MCF 10A (cell line): ENCODE measurements around the gene WDR86. TPM values are rescaled to one million over a fixed set of nuclear protein-coding genes. Genes with fewer than 3 reads are reported as not detected.

ENCODE experiments used
- Bru-seq: library from RNA; stranded (reverse); fragments of 400-500 nt; gene quantifications from one replicate; lab custom pipeline; 2021; lab: Mats Ljungman, UMichigan
- BruChase-seq, 2 experiments: library from RNA; stranded (reverse); fragments of 400-500 nt; gene quantifications; one replicate each; lab custom pipeline; 2021; lab: Mats Ljungman, UMichigan
- BruUV-seq: library from RNA; stranded (reverse); fragments of 400-500 nt; replicated peaks from 2 replicates; lab custom pipeline; 2021; lab: Mats Ljungman, UMichigan
- CTCF ChIA-PET: fragments of 300-600 bp; sonication (Branson Sonifier 250); formaldehyde crosslinking; extraction: SDS; loops from one replicate; lab custom pipeline; 2021; ENCODE audit warnings: antibody characterized with exemption, inconsistent platforms; lab: Yijun Ruan, JAX
- POLR2A ChIA-PET: fragments of 300-600, 350-650 bp; sonication (Branson Sonifier 250); formaldehyde crosslinking; extraction: SDS; loops from one replicate; lab custom pipeline; 2020; ENCODE audit warnings: antibody characterized with exemption, inconsistent platforms; lab: Yijun Ruan, JAX
- DNase-seq: peaks from one replicate; pipeline ENCODE4 v3.0.0-alpha.2; 2018; ENCODE audit not compliant: unreplicated experiment
- H3K27ac Mint-ChIP-seq: one replicate; pipeline ENCODE4 v1.8.0; 2022; ENCODE audit warnings: mild to moderate bottlenecking, low read depth, mixed read lengths; ENCODE audit not compliant: unreplicated experiment
- H3K27me3 Mint-ChIP-seq: one replicate; pipeline ENCODE4 v1.8.0; 2022; ENCODE audit warnings: mixed read lengths; ENCODE audit not compliant: insufficient read depth, unreplicated experiment
- H3K36me3 Mint-ChIP-seq: one replicate; pipeline ENCODE4 v1.8.0; 2022; ENCODE audit warnings: mild to moderate bottlenecking, moderate library complexity, mixed read lengths; ENCODE audit not compliant: insufficient read depth, unreplicated experiment
- H3K4me1 Mint-ChIP-seq: one replicate; pipeline ENCODE4 v1.8.0; 2022; ENCODE audit warnings: mixed read lengths; ENCODE audit not compliant: insufficient read depth, unreplicated experiment
- H3K4me3 Mint-ChIP-seq: one replicate; pipeline ENCODE4 v1.8.0; 2022; ENCODE audit warnings: mild to moderate bottlenecking, moderate library complexity, mixed read lengths; ENCODE audit not compliant: unreplicated experiment
- H3K9me3 Mint-ChIP-seq: one replicate; pipeline ENCODE4 v1.8.0; 2022; ENCODE audit warnings: mixed read lengths; ENCODE audit not compliant: unreplicated experiment
- CTCF ChIP-seq: fragments of 200-600 bp; IDR thresholded peaks from one replicate; pipeline ENCODE4 v1.8.0; 2022; ENCODE audit warnings: antibody characterized with exemption, mild to moderate bottlenecking; ENCODE audit not compliant: unreplicated experiment
- intact Hi-C: fragments of 100-400 bp; cut with micrococcal nuclease; formaldehyde crosslinking; loops from 2 replicates; pipeline ENCODE4 v1.14.1; 2022
- long read RNA-seq: library from polyadenylated mRNA; stranded (forward); transcript quantifications from one replicate; pipeline ENCODE4 v2.0.0, GENCODE V29; 2022
- total RNA-seq: library from RNA; stranded (reverse); gene quantifications from 2 replicates; pipeline ENCODE4 v1.2.3, GENCODE V29; 2022

The WDR86 gene
- total RNA-seq: not detected in 2 replicates
- Bru-seq, nascent RNA: percentile 4 among the genes with signal in this experiment
- BruChase-seq, experiment 1, labeled RNA remaining after a 6-hour chase: percentile 4 among the genes with signal in this experiment
- BruChase-seq, experiment 2, labeled RNA remaining after a 2-hour chase: not detected
- long read RNA-seq: 0 reads

- Mint-ChIP-seq H3K27me3 (peaks cover 41% of the 10 kb centered on the region), H3K27ac (peak within 1 kb of the TSS; percentile 39)
- CTCF ChIA-PET: no interaction called here
Observed at GRCh38 chr7:151409667-151410404, at the start of gene WDR86. WDR86 (minus strand) TSS chr7:151410038; CDS start chr7:151409589, 449 bp downstream.

GRCh38 chr7:151457534-151457933 lies 47.7 kb upstream of the WDR86 start:
- H3K4me1 Mint-ChIP-seq: peaks cover 16% of the 10 kb centered on the region
- intact Hi-C loops: no loop called here
- H3K27ac Mint-ChIP-seq: no peak overlapping the region
- CTCF ChIA-PET: interaction anchor here (1.5 to 1.7 kb wide), 2 partner anchors 8 to 10 kb away, joined by 4 to 10 read pairs; no protein-coding TSS in a partner anchor
- DNase-seq: no peak
- peaks cover 4% of the 10 kb centered on the region for H3K36me3 Mint-ChIP-seq
- POLR2A ChIA-PET: interaction anchor here (0.6 kb wide), 1 partner anchor 16 kb away, joined by 3 read pairs; no protein-coding TSS in a partner anchor
- H3K27me3 Mint-ChIP-seq: no peaks in the 10 kb centered on the region
- BruUV-seq: no TSS peak
- peaks cover 7% of the 10 kb centered on the region for H3K9me3 Mint-ChIP-seq
- no peak overlapping the region for H3K4me3 Mint-ChIP-seq
- no peak for TF ChIP-seq CTCF

More at GRCh38 chr7:151409667-151410404, at the start of gene WDR86:
- no peaks in the 10 kb centered on the region for H3K4me1 Mint-ChIP-seq
- no TSS peak for BruUV-seq
- no peaks in the 10 kb centered on the region for H3K9me3 Mint-ChIP-seq
- no peak for DNase-seq
- no peaks in the 10 kb centered on the region for H3K36me3 Mint-ChIP-seq
- H3K4me3 Mint-ChIP-seq: no peak within 1 kb of the TSS
- no peak for TF ChIP-seq CTCF
- intact Hi-C loops: no loop called here
- POLR2A ChIA-PET: interaction anchor here (0.7 kb wide), 1 partner anchor 11 kb away, joined by 3 read pairs; no protein-coding TSS in a partner anchor

GRCh38 chr7:151456782-151457181 lies 46.9 kb upstream of the WDR86 start:
- POLR2A ChIA-PET: no interaction called here
- intact Hi-C loops: no loop called here
- CTCF ChIA-PET: interaction anchor here (0.6 to 1.7 kb wide), 4 partner anchors 8 to 163 kb away, joined by 3 to 10 read pairs (median 4); no protein-coding TSS in a partner anchor
- H3K4me1 Mint-ChIP-seq: peaks cover 16% of the 10 kb centered on the region
- H3K27ac Mint-ChIP-seq: no peak overlapping the region
- no peaks in the 10 kb centered on the region for H3K27me3 Mint-ChIP-seq
- H3K36me3 Mint-ChIP-seq: peaks cover 4% of the 10 kb centered on the region
- no peak overlapping the region for H3K4me3 Mint-ChIP-seq
- no peak for TF ChIP-seq CTCF
- no TSS peak for BruUV-seq
- H3K9me3 Mint-ChIP-seq: peaks cover 7% of the 10 kb centered on the region
- DNase-seq: no peak

- TF ChIP-seq CTCF: no peak
- CTCF ChIA-PET: interaction anchor here (0.6 to 1.7 kb wide), 5 partner anchors 7 to 164 kb away, joined by 3 to 10 read pairs (median 3); no protein-coding TSS in a partner anchor
- no peak overlapping the region for H3K4me3 Mint-ChIP-seq
- BruUV-seq: no TSS peak
- peaks cover 4% of the 10 kb centered on the region for H3K36me3 Mint-ChIP-seq
- H3K27me3 Mint-ChIP-seq: no peaks in the 10 kb centered on the region
- H3K4me1 Mint-ChIP-seq: peaks cover 16% of the 10 kb centered on the region
- POLR2A ChIA-PET: no interaction called here
- intact Hi-C loops: no loop called here
- H3K27ac Mint-ChIP-seq: no peak overlapping the region
- peaks cover 7% of the 10 kb centered on the region for H3K9me3 Mint-ChIP-seq
- no peak for DNase-seq
Observed at GRCh38 chr7:151456276-151456675, 46.4 kb upstream of the WDR86 start.
